Astrocyte (in vitro differentiated cells and primary cell): ENCODE data around the gene PRRX2. TPM values are rescaled to one million over a fixed set of nuclear protein-coding genes. Genes with fewer than 3 reads are reported as not detected.
A peak's percentile ranks its signal among the peaks of the same experiment; 100 is the strongest.

ENCODE experiments used
- DNase-seq: peaks from one replicate; pipeline ENCODE4 v3.0.0-alpha.2; 2010; ENCODE audit warnings: low read depth
- FAIRE-seq: peaks from 2 replicates; lab custom pipeline; 2011; peaks lifted over from hg19 to GRCh38; lab: Jason Lieb, UNC
- H2AFZ ChIP-seq: 2 replicates; pipeline ENCODE4 v1.6.0; 2012; ENCODE audit warnings: low read depth, low read length, inconsistent platforms
- H3K27ac ChIP-seq: 2 replicates; pipeline ENCODE4 v1.5.1; 2011; ENCODE audit warnings: low read depth, low read length, inconsistent platforms
- H3K27me3 ChIP-seq: 2 replicates; pipeline ENCODE4 v1.6.0; 2011; ENCODE audit warnings: low read length, inconsistent platforms; ENCODE audit not compliant: insufficient read depth
- H3K36me3 ChIP-seq: 2 replicates; pipeline ENCODE4 v1.5.1; 2011; ENCODE audit warnings: low read length, inconsistent platforms; ENCODE audit not compliant: insufficient read depth
- H3K4me1 ChIP-seq: 2 replicates; pipeline ENCODE4 v1.5.1; 2011; ENCODE audit warnings: low read length, inconsistent platforms; ENCODE audit not compliant: insufficient read depth
- H3K4me2 ChIP-seq: 2 replicates; pipeline ENCODE4 v1.6.0; 2012; ENCODE audit warnings: low read length, inconsistent platforms
- H3K4me3 ChIP-seq: 2 replicates; pipeline ENCODE4 v1.5.1; 2011; ENCODE audit warnings: low read depth, mild to moderate bottlenecking, low read length, inconsistent platforms; ENCODE audit not compliant: insufficient read depth
- H3K79me2 ChIP-seq: 2 replicates; pipeline ENCODE4 v1.6.0; 2012; ENCODE audit warnings: mild to moderate bottlenecking, low read length, inconsistent platforms; ENCODE audit not compliant: insufficient read depth
- H3K9ac ChIP-seq: 2 replicates; pipeline ENCODE4 v1.6.0; 2012; ENCODE audit warnings: mild to moderate bottlenecking, low read length, inconsistent platforms
- H3K9me3 ChIP-seq: 2 replicates; pipeline ENCODE4 v1.5.1; 2012; ENCODE audit warnings: low read depth, mild to moderate bottlenecking, low read length, inconsistent platforms; ENCODE audit not compliant: insufficient read depth
- H4K20me1 ChIP-seq: 2 replicates; pipeline ENCODE4 v1.6.0; 2012; ENCODE audit warnings: low read length, inconsistent platforms; ENCODE audit not compliant: insufficient read depth
- H3K27ac Mint-ChIP-seq: one replicate; pipeline ENCODE4 v1.8.0; 2021; ENCODE audit warnings: mild to moderate bottlenecking, mixed read lengths; ENCODE audit not compliant: unreplicated experiment
- H3K27me3 Mint-ChIP-seq: one replicate; pipeline ENCODE4 v1.8.0; 2021; ENCODE audit warnings: low read depth, mixed read lengths; ENCODE audit not compliant: unreplicated experiment
- H3K36me3 Mint-ChIP-seq: one replicate; pipeline ENCODE4 v1.8.0; 2021; ENCODE audit warnings: low read depth, mixed read lengths; ENCODE audit not compliant: unreplicated experiment
- H3K4me1 Mint-ChIP-seq: one replicate; pipeline ENCODE4 v1.8.0; 2021; ENCODE audit warnings: low read depth, mixed read lengths; ENCODE audit not compliant: unreplicated experiment
- H3K4me3 Mint-ChIP-seq: one replicate; pipeline ENCODE4 v1.8.0; 2021; ENCODE audit warnings: mild to moderate bottlenecking, moderate library complexity, mixed read lengths; ENCODE audit not compliant: unreplicated experiment
- H3K9me3 Mint-ChIP-seq: one replicate; pipeline ENCODE4 v1.8.0; 2021; ENCODE audit warnings: mild to moderate bottlenecking, mixed read lengths; ENCODE audit not compliant: unreplicated experiment
- EZH2 ChIP-seq: IDR thresholded peaks from 2 replicates; pipeline ENCODE4 v1.6.1; 2012; ENCODE audit warnings: mild to moderate bottlenecking, low read length, inconsistent platforms; ENCODE audit not compliant: insufficient read depth
- total RNA-seq: library from RNA; stranded (reverse); gene quantifications from 2 replicates; pipeline ENCODE4 v1.2.1, GENCODE V29; 2021
- TF ChIP-seq, protein P1 (sequence below): IDR thresholded peaks from 2 replicates; pipeline ENCODE4 v1.5.1; 2011; ENCODE audit warnings: low read depth, mild to moderate bottlenecking, inconsistent platforms, low read length, moderate library complexity; ENCODE audit not compliant: insufficient read depth

PRRX2 gene
- total RNA-seq, 1 donor from 2014 or later, result not detected

DNA sequence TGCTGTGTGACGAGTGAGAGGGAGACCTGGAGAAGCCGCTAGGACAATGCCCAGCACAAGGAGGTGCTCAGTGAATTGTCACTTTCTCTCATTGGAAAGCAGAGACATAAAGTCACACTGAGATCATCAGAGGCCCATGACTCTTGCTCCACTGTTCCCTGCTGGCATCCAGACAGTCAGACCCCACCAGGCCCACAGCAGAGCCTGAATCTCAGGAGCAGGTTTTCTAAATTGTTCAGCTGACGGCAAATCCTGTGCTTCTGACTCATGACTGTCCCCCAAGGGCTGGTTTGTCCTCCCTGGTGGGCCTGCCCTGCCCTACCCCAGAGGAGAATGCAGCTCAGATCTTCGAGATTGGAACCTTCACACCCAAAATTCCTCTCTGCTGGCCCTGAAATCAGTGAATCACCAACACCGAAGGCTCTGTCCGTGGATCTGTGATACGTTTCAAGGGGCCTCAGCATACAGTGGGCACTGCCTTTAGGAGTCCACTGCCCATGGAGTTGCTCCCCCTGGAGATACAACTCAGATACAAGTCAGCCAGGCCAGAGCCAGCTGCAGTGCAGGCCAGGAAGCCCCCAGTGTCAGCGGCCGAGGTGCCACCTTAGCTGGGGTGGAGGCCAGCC, 84.7 kb downstream of the PRRX2 start:
- Histone ChIP-seq H3K27me3 (peaks cover 6% of the 10 kb centered on the region), H3K4me3 (no peak overlapping the region), H3K36me3 (no peaks in the 10 kb centered on the region), H3K27ac (no peak overlapping the region), H3K4me1 (peaks cover 36% of the 10 kb centered on the region), H4K20me1 (no peaks in the 10 kb centered on the region), H3K79me2 (no peaks in the 10 kb centered on the region), H2AFZ (no peak overlapping the region), H3K9me3 (no peaks in the 10 kb centered on the region), H3K9ac (no peak overlapping the region), H3K4me2 (peak overlapping the region; percentile 31)
- H3K4me3 Mint-ChIP-seq, result no peak overlapping the region
- peaks cover 5% of the 10 kb centered on the region for H3K4me1 Mint-ChIP-seq
- no peaks in the 10 kb centered on the region for H3K9me3 Mint-ChIP-seq
- TF ChIP-seq, protein P1, sequence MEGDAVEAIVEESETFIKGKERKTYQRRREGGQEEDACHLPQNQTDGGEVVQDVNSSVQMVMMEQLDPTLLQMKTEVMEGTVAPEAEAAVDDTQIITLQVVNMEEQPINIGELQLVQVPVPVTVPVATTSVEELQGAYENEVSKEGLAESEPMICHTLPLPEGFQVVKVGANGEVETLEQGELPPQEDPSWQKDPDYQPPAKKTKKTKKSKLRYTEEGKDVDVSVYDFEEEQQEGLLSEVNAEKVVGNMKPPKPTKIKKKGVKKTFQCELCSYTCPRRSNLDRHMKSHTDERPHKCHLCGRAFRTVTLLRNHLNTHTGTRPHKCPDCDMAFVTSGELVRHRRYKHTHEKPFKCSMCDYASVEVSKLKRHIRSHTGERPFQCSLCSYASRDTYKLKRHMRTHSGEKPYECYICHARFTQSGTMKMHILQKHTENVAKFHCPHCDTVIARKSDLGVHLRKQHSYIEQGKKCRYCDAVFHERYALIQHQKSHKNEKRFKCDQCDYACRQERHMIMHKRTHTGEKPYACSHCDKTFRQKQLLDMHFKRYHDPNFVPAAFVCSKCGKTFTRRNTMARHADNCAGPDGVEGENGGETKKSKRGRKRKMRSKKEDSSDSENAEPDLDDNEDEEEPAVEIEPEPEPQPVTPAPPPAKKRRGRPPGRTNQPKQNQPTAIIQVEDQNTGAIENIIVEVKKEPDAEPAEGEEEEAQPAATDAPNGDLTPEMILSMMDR, result no peak
- no peak for TF ChIP-seq EZH2
- no peak for FAIRE-seq
- peak overlapping the region; percentile 72 for H3K27ac Mint-ChIP-seq
- H3K27me3 Mint-ChIP-seq, result peaks cover 20% of the 10 kb centered on the region
- peak; percentile 63 for DNase-seq
- H3K36me3 Mint-ChIP-seq, result no peaks in the 10 kb centered on the region

DNA sequence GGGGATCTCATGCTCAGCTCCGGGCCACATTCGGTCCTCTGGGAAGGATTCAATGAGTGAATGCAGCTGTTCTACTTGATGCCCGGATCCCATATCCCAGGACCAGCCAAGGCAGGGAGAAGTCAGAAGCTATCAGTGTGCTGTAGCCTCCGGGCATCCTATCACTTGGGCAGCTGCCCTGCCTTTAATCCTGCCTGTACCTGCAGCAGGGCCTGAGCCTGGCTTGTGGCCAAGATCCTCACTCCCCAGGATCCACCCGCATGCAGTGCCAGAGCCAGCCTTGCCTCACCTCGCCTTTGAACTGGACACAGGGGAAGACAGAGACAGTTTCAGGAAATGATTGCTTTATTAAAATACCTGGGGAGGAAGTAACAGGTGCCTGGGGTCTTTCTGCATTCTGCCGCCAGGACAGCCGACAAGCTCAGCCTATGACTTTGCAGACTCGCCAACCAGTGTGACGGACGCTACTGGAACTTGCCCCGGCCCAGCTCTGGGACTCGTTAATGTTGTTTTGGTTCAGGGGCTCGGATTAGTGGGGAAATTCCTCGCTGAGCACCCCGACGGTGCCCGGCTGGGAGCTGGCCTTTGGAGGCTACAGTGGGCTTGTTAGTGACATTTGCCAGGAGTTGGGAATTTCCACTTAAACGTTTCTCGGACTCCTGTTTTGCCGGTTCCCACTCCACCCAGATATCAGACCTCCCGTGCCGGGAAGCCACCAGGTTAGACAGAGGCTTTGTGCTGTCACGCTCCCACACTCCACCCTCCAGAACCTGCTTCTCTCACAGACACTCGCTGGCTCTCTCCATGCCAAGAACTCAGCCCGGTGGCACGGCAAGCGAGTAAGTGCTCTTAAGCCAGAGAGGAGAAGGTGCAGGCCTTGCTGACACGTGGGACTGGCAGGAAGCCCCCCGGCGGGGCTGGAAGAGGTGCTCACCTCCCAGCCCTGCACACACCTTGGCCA, 86.7 kb downstream of the PRRX2 start:
- no peak for TF ChIP-seq EZH2
- TF ChIP-seq, protein P1, result no peak
- H3K27me3 Mint-ChIP-seq, result peaks cover 23% of the 10 kb centered on the region
- peaks cover 29% of the 10 kb centered on the region for H3K4me1 ChIP-seq
- peak overlapping the region; percentile 40 for H3K4me3 Mint-ChIP-seq
- no peaks in the 10 kb centered on the region for H3K9me3 ChIP-seq
- no peak overlapping the region for H3K4me3 ChIP-seq
- no peaks in the 10 kb centered on the region for H3K36me3 ChIP-seq
- peaks cover 5% of the 10 kb centered on the region for H3K4me1 Mint-ChIP-seq
- H3K36me3 Mint-ChIP-seq, result no peaks in the 10 kb centered on the region
- H3K79me2 ChIP-seq, result no peaks in the 10 kb centered on the region
- H3K27ac Mint-ChIP-seq, result peak overlapping the region; percentile 47
- peaks cover 6% of the 10 kb centered on the region for H3K27me3 ChIP-seq
- peak overlapping the region; percentile 76 for H3K4me2 ChIP-seq
- H3K9me3 Mint-ChIP-seq, result no peaks in the 10 kb centered on the region
- no peak for FAIRE-seq
- no peak overlapping the region for H3K27ac ChIP-seq
- no peak overlapping the region for H3K9ac ChIP-seq
- H2AFZ ChIP-seq, result peak overlapping the region; percentile 50
- H4K20me1 ChIP-seq, result no peaks in the 10 kb centered on the region
- no peak for DNase-seq
